Ascending aorta (tissue), 2 donors: ENCODE data around the gene RASA1. TPM values are rescaled to one million over a fixed set of nuclear protein-coding genes. Genes with fewer than 3 reads are reported as not detected.
A peak's percentile ranks its signal among the peaks of the same experiment; 100 is the strongest.

Source experiments
- DNase-seq, 2 donors: peaks; one replicate each; pipeline ENCODE4 v3.0.0-alpha.2; 2019; ENCODE audit warnings: low spot score in 2 of 2
- H3K27ac ChIP-seq, 2 donors: fragments of 200-600 bp; sonication (generic); one replicate each; pipeline ENCODE4 v1.5.1; 2016 to 2017; ENCODE audit warnings: mild to moderate bottlenecking in 1 of 2
- H3K27me3 ChIP-seq: fragments of 200-600 bp; sonication (generic); one replicate; pipeline ENCODE4 v1.5.1; 2017
- H3K36me3 ChIP-seq, 2 donors: fragments of 200-600 bp; sonication (generic); one replicate each; pipeline ENCODE4 v1.5.1; 2016
- H3K4me1 ChIP-seq, 2 donors: fragments of 200-600 bp; sonication (generic); one replicate each; pipeline ENCODE4 v1.5.1; 2016 to 2017; ENCODE audit warnings: mild to moderate bottlenecking in 1 of 2
- H3K4me3 ChIP-seq, 2 donors: fragments of 200-600 bp; sonication (generic); one replicate each; pipeline ENCODE4 v1.5.1; 2016 to 2017; ENCODE audit warnings: mild to moderate bottlenecking in 1 of 2
- H3K9me3 ChIP-seq, 2 donors: fragments of 200-600 bp; sonication (generic); one replicate each; pipeline ENCODE4 v1.5.1; 2016
- intact Hi-C: fragments of 100-400 bp; cut with DNase I; formaldehyde crosslinking; loops from one replicate; pipeline ENCODE4 v1.15.1; 2023
- total RNA-seq: library from RNA; depleted of rRNA; stranded (reverse); fragments of >200 nt; gene quantifications from one replicate; pipeline ENCODE4 v1.1.0, GENCODE V29; 2016
- TF ChIP-seq, protein P1 (sequence below), 3 experiments: fragments of 200-600 bp in 2 of 3; fragments of 450-650 bp in 1 of 3; sonication (generic) in 2 of 3; IDR thresholded peaks; one replicate each; pipeline ENCODE4 v1.5.1; 2016 to 2019; ENCODE audit warnings: antibody characterized with exemption in 3 of 3, mild to moderate bottlenecking in 1 of 3, moderate library complexity in 1 of 3

Gene RASA1
- total RNA-seq, 1 donor from 2014 or later, result 30.5 TPM

DNA sequence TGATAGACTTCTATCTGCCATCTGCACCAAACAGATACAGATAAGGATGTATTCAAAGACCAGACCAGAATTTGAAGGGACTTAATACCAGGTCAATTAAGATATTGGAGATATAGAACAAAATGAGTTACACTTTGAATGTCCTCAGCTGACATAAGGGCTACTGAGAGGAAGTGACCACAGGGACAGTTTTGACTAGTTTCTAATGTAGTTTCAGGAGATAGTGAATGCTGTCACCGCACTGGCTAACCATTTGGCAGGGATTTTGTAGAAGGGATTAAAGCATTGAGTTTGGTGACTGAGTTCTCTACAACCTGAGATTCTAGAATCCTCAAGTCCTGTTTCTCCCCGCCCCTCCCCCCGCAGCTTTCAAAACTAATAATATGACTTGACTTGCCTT lies 122.4 kb downstream of the RASA1 start:
- Histone ChIP-seq H3K27ac (no peak overlapping the region), H3K4me3 (no peak overlapping the region), H3K27me3 (no peaks in the 10 kb centered on the region), H3K9me3 (no peaks in the 10 kb centered on the region), H3K36me3 (peaks cover 27 to 60% of the 10 kb centered on the region in 2 donors), H3K4me1 (peaks cover 0 to 23% of the 10 kb centered on the region in 2 donors)
- DNase-seq, result no peak
- intact Hi-C loops, result no loop called here
- TF ChIP-seq, protein P1, sequence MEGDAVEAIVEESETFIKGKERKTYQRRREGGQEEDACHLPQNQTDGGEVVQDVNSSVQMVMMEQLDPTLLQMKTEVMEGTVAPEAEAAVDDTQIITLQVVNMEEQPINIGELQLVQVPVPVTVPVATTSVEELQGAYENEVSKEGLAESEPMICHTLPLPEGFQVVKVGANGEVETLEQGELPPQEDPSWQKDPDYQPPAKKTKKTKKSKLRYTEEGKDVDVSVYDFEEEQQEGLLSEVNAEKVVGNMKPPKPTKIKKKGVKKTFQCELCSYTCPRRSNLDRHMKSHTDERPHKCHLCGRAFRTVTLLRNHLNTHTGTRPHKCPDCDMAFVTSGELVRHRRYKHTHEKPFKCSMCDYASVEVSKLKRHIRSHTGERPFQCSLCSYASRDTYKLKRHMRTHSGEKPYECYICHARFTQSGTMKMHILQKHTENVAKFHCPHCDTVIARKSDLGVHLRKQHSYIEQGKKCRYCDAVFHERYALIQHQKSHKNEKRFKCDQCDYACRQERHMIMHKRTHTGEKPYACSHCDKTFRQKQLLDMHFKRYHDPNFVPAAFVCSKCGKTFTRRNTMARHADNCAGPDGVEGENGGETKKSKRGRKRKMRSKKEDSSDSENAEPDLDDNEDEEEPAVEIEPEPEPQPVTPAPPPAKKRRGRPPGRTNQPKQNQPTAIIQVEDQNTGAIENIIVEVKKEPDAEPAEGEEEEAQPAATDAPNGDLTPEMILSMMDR (IDR thresholded peaks at IDR 0.05), result no peak

DNA sequence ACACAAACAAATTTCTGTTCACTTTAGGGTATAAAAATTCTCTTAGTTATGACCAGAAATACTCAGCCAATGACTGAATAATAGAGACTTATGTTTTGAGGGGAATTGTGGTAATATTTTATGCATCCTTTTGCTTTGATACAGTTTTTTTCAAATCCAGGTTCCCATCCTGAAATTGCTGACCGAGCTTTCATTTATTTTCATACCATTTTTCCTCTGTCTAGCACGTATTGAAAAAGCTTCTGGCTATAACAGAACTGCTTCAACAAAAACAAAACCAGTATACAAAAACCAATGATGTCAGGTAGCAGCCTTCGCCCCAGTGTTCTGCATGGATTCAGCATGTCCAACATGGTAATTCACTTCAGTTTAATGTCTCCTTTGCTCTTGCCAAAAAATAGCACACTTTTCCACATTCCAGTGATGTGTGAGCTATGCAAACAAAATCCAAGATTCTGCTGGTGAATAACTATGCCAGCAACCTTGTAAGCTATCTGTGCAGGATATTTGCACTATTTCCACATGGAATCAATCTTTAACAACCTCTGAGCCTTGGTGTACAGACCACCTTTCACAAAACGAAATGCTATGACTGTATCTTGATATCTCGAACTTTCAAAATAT lies 123.0 kb downstream of the RASA1 start:
- TF ChIP-seq, protein P1 (IDR thresholded peaks at IDR 0.05), result no peak
- Histone ChIP-seq H3K27me3 (no peaks in the 10 kb centered on the region), H3K9me3 (no peaks in the 10 kb centered on the region), H3K4me1 (peaks cover 0 to 23% of the 10 kb centered on the region in 2 donors), H3K36me3 (peaks cover 32 to 66% of the 10 kb centered on the region in 2 donors), H3K4me3 (no peak overlapping the region), H3K27ac (no peak overlapping the region)
- DNase-seq, result no peak
- intact Hi-C loops, result no loop called here

DNA sequence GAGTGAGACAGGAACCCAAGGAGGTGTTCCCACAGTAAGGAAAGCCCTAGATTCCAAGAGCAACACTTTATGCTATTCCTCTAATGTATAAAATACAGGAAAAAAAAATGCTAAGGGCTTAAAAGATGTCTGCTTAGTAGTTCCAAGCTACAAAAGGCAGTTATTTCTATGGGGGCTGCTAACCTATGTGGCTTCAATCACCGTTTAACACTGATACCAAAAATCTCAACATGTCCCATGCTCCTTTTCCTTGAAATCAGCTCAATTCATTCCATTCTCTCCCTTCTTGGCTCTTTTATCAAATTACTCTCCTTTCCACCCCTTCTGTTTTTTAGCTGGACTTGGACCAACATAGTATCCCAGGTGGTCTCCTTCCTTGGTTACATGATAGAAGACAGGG lies 124.5 kb downstream of the RASA1 start:
- H3K27me3 ChIP-seq, result no peaks in the 10 kb centered on the region
- TF ChIP-seq, protein P1 (IDR thresholded peaks at IDR 0.05), result no peak
- no peak for DNase-seq
- H3K27ac ChIP-seq, result peak overlapping the region; percentile 47 to 58
- H3K9me3 ChIP-seq, result no peaks in the 10 kb centered on the region
- peaks cover 32 to 67% of the 10 kb centered on the region in 2 donors for H3K36me3 ChIP-seq
- H3K4me1 ChIP-seq, result peaks cover 0 to 23% of the 10 kb centered on the region in 2 donors
- no peak overlapping the region for H3K4me3 ChIP-seq
- intact Hi-C loops, result no loop called here

DNA sequence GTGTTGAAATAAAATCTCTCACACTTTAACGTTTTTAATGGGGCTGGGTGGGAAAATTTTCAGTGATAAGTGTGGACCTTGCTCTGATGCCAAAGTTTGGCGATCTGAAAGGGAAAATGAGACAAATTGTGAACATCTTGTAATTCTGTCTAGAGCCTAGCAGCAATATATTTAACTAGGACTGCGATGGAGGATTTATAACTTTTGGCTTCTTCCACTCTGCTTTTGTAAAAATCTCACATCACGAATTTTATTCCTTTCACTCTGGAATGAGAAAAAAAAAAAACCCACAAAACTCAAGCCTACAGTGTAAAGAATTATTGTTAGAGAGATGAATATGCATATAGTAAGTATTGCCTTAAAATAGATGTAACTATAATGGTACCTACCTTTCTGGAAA lies 125.1 kb downstream of the RASA1 start:
- no peak for DNase-seq
- TF ChIP-seq, protein P1 (IDR thresholded peaks at IDR 0.05), result no peak
- Histone ChIP-seq H3K27me3 (no peaks in the 10 kb centered on the region), H3K4me1 (peaks cover 0 to 23% of the 10 kb centered on the region in 2 donors), H3K9me3 (no peaks in the 10 kb centered on the region), H3K36me3 (peaks cover 34 to 67% of the 10 kb centered on the region in 2 donors), H3K27ac (peak overlapping the region; percentile 47 to 58), H3K4me3 (no peak overlapping the region)
- intact Hi-C loops, result no loop called here

DNA sequence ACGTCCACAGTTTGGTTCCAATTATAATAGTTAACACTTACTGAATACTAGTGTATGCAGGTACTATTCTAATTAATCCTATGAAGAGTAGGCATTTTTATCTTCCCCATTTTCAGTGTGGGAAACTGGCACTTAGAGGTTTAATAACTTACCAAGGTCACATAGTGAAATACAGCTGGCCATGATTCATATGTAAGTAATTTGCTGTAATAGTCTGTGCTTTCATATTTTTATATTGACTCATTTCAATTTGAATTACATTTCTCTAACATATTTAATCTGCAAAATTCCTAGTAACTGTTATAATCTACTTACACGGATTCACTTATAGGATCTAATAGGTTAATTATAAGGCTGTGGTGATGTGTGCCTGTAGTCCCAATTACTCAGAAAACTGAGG lies 125.6 kb downstream of the RASA1 start:
- H3K9me3 ChIP-seq, result no peaks in the 10 kb centered on the region
- H3K36me3 ChIP-seq, result peaks cover 34 to 72% of the 10 kb centered on the region in 2 donors
- H3K27ac ChIP-seq, result peak overlapping the region; percentile 47 to 58
- intact Hi-C loops, result no loop called here
- no peak for DNase-seq
- peaks cover 0 to 23% of the 10 kb centered on the region in 2 donors for H3K4me1 ChIP-seq
- TF ChIP-seq, protein P1 (IDR thresholded peaks at IDR 0.05), result no peak
- H3K4me3 ChIP-seq, result no peak overlapping the region
- no peaks in the 10 kb centered on the region for H3K27me3 ChIP-seq
